ENCODE results near the gene DYRK2.

Gene DYRK2

DNA sequence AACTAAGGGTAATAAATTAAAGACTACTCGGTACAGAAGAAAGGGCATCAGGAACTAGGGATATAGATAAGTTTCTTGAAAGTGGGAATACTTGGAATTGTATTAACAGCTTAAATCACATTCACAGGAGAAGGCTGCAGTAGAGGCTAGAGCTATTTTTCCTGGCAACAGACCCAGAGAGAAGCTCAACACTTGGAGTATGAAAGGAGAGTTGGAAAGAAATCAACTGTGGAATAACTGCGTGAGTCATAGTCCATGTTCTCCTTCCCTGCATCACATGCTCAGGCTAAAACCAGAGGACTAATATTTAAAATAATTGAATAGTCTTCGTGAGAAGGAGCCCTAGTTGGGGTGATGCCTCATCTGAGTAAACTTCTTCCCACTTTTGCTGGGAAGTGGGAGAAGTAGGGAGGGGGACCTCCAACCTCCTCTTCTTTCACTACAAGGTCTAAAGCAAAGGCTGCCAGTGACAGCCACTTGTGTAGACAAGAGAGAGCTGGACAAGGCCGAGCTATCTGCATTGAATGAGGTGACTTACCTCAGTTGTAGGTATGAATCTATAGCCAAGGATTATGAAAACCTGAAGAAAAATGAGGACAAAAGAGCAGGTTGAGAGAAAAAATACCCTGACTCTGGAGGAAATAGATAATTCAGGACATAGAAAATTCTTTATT, 32.7 kb downstream of the DYRK2 start:
- H3K36me3 ChIP-seq, result no peaks in the 10 kb centered on the region
- H3K4me3 ChIP-seq (ENCODE audit: low read depth in 1 of 2, low read length in 1 of 2), result no peak overlapping the region
- no peak for TF ChIP-seq CTCF (IDR thresholded peaks at IDR 0.05)
- peaks cover 5% of the 10 kb centered on the region for H3K27me3 ChIP-seq
- H3K27ac ChIP-seq, result no peak overlapping the region
- no peaks in the 10 kb centered on the region for H3K9me3 ChIP-seq
- H3K4me1 ChIP-seq (ENCODE audit: control insufficient read depth in 1 of 2, insufficient read depth in 1 of 2, low read depth in 1 of 2, low read length in 1 of 2), result no peaks in the 10 kb centered on the region

GRCh38 chr12:67681941-67682620, 33.5 kb downstream of the DYRK2 start:
- Histone ChIP-seq H3K4me1 (ENCODE audit: control insufficient read depth in 1 of 2, insufficient read depth in 1 of 2, low read depth in 1 of 2, low read length in 1 of 2) (no peaks in the 10 kb centered on the region), H3K9me3 (no peaks in the 10 kb centered on the region), H3K36me3 (no peaks in the 10 kb centered on the region), H3K27ac (no peak overlapping the region), H3K4me3 (ENCODE audit: low read depth in 1 of 2, low read length in 1 of 2) (no peak overlapping the region), H3K27me3 (peaks cover 5% of the 10 kb centered on the region)
- TF ChIP-seq CTCF (IDR thresholded peaks at IDR 0.05), result no peak

GRCh38 chr12:67689385-67689784, 40.8 kb downstream of the DYRK2 start:
- Histone ChIP-seq H3K36me3 (no peaks in the 10 kb centered on the region), H3K27ac (no peak overlapping the region), H3K9me3 (no peaks in the 10 kb centered on the region), H3K4me1 (ENCODE audit: control insufficient read depth in 1 of 2, insufficient read depth in 1 of 2, low read depth in 1 of 2, low read length in 1 of 2) (no peaks in the 10 kb centered on the region), H3K27me3 (peaks cover 16% of the 10 kb centered on the region), H3K4me3 (ENCODE audit: low read depth in 1 of 2, low read length in 1 of 2) (no peak overlapping the region)
- no peak for TF ChIP-seq CTCF (IDR thresholded peaks at IDR 0.05)

DNA sequence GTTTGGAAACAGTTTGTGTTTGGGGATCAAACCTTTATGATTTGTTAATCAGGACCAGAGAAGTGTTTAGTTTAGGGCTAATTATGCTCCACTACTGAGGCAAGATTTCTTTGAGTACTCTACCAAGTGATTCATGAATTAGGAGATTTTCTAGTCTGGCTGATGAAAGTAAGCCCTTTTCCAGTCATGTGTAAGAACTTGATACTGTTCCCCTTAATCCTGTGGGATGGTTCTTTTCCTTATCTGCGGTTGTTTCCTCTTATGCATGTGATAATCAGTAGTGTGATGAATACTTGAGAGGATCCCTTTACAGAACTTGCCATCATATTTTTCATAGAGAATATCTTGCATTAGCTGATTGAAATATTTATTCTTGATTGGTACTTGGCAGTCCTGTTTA, 42.1 kb downstream of the DYRK2 start:
- Histone ChIP-seq H3K36me3 (no peaks in the 10 kb centered on the region), H3K9me3 (no peaks in the 10 kb centered on the region), H3K4me1 (ENCODE audit: control insufficient read depth in 1 of 2, insufficient read depth in 1 of 2, low read depth in 1 of 2, low read length in 1 of 2) (no peaks in the 10 kb centered on the region), H3K4me3 (ENCODE audit: low read depth in 1 of 2, low read length in 1 of 2) (no peak overlapping the region), H3K27me3 (peaks cover 12% of the 10 kb centered on the region), H3K27ac (no peak overlapping the region)
- TF ChIP-seq CTCF (IDR thresholded peaks at IDR 0.05), result no peak

- H3K4me1 ChIP-seq (ENCODE audit: control insufficient read depth in 1 of 2, insufficient read depth in 1 of 2, low read depth in 1 of 2, low read length in 1 of 2), result no peaks in the 10 kb centered on the region
- no peak overlapping the region for H3K4me3 ChIP-seq (ENCODE audit: low read depth in 1 of 2, low read length in 1 of 2)
- no peak overlapping the region for H3K27ac ChIP-seq
- H3K36me3 ChIP-seq, result no peaks in the 10 kb centered on the region
- no peak for TF ChIP-seq CTCF (IDR thresholded peaks at IDR 0.05)
- H3K27me3 ChIP-seq, result peaks cover 12% of the 10 kb centered on the region
- no peaks in the 10 kb centered on the region for H3K9me3 ChIP-seq
Observed at GRCh38 chr12:67691220-67691619, 42.7 kb downstream of the DYRK2 start.
